ENCODE results near the gene GAA. TPM values are rescaled to one million over a fixed set of nuclear protein-coding genes. Genes with fewer than 3 reads are reported as not detected.
A peak's percentile ranks its signal among the peaks of the same experiment; 100 is the strongest.

GAA gene
- total RNA-seq, 3 donors from 2014 or later (not counting 1 experiment from before 2014, with no cell fraction given), result 28.5 to 35.8 (median 32.9) TPM

- H3K9me3 Mint-ChIP-seq, result no peaks in the 10 kb centered on the region
- H3K4me1 Mint-ChIP-seq, result peaks cover 15 to 19% of the 10 kb centered on the region in 2 donors
- no peak for TF ChIP-seq CTCF (IDR thresholded peaks at IDR 0.05)
- H3K27me3 Mint-ChIP-seq (ENCODE audit: low read depth in 2 of 2), result peaks cover 0 to 3% of the 10 kb centered on the region in 2 donors
- Histone ChIP-seq H3K4me3 (ENCODE audit: low read length) (no peak overlapping the region), H3K9me3 (ENCODE audit: control insufficient read depth, insufficient read depth, low read length) (no peaks in the 10 kb centered on the region), H3K36me3 (ENCODE audit: control insufficient read depth, insufficient read depth, low read length) (no peaks in the 10 kb centered on the region), H3K27ac (ENCODE audit: low read length) (no peak overlapping the region), H3K27me3 (ENCODE audit: control insufficient read depth, insufficient read depth, low read length) (no peaks in the 10 kb centered on the region), H3K4me1 (ENCODE audit: control insufficient read depth, insufficient read depth, low read length) (peaks cover 20% of the 10 kb centered on the region)
- intact Hi-C loops (cut with micrococcal nuclease), result no loop called here
- ATAC-seq (no peak), DNase-seq (no peak)
- peak overlapping the region; percentile 53 to 89 for H3K27ac Mint-ChIP-seq
- WGBS (ENCODE audit: insufficient coverage), result 89% methylated on average over 19 of the region's 19 CpGs
- no peaks in the 10 kb centered on the region for H3K36me3 Mint-ChIP-seq
- H3K4me3 Mint-ChIP-seq, result peak overlapping the region; percentile 60
Measured at GRCh38 chr17:80103449-80104085, 2.2 kb downstream of the GAA start.

- no peak overlapping the region for H3K27ac ChIP-seq (ENCODE audit: low read length)
- Mint-ChIP-seq H3K4me3 (no peak overlapping the region), H3K27me3 (ENCODE audit: low read depth in 2 of 2) (peaks cover 0 to 3% of the 10 kb centered on the region in 2 donors), H3K36me3 (no peaks in the 10 kb centered on the region), H3K4me1 (peaks cover 15 to 19% of the 10 kb centered on the region in 2 donors), H3K27ac (no peak overlapping the region), H3K9me3 (no peaks in the 10 kb centered on the region)
- no peaks in the 10 kb centered on the region for H3K36me3 ChIP-seq (ENCODE audit: control insufficient read depth, insufficient read depth, low read length)
- intact Hi-C loops (cut with micrococcal nuclease), result no loop called here
- no peaks in the 10 kb centered on the region for H3K27me3 ChIP-seq (ENCODE audit: control insufficient read depth, insufficient read depth, low read length)
- no peaks in the 10 kb centered on the region for H3K9me3 ChIP-seq (ENCODE audit: control insufficient read depth, insufficient read depth, low read length)
- DNase-seq (no peak), ATAC-seq (no peak)
- peaks cover 20% of the 10 kb centered on the region for H3K4me1 ChIP-seq (ENCODE audit: control insufficient read depth, insufficient read depth, low read length)
- 92% methylated on average over 26 of the region's 26 CpGs for WGBS (ENCODE audit: insufficient coverage)
- H3K4me3 ChIP-seq (ENCODE audit: low read length), result no peak overlapping the region
- TF ChIP-seq CTCF (IDR thresholded peaks at IDR 0.05), result no peak
Measured at GRCh38 chr17:80104321-80104955, 3.1 kb downstream of the GAA start.

GRCh38 chr17:80104956-80105375 lies 3.6 kb downstream of the GAA start:
- Histone ChIP-seq H3K27me3 (ENCODE audit: control insufficient read depth, insufficient read depth, low read length) (no peaks in the 10 kb centered on the region), H3K4me3 (ENCODE audit: low read length) (no peak overlapping the region), H3K9me3 (ENCODE audit: control insufficient read depth, insufficient read depth, low read length) (no peaks in the 10 kb centered on the region), H3K4me1 (ENCODE audit: control insufficient read depth, insufficient read depth, low read length) (peaks cover 20% of the 10 kb centered on the region), H3K36me3 (ENCODE audit: control insufficient read depth, insufficient read depth, low read length) (no peaks in the 10 kb centered on the region), H3K27ac (ENCODE audit: low read length) (no peak overlapping the region)
- intact Hi-C loops (cut with micrococcal nuclease), result no loop called here
- H3K27me3 Mint-ChIP-seq (ENCODE audit: low read depth in 2 of 2), result peaks cover 0 to 3% of the 10 kb centered on the region in 2 donors
- H3K4me3 Mint-ChIP-seq, result no peak overlapping the region
- no peak for DNase-seq
- 93% methylated on average over 18 of the region's 18 CpGs for WGBS (ENCODE audit: insufficient coverage)
- TF ChIP-seq CTCF (IDR thresholded peaks at IDR 0.05), result no peak
- no peak overlapping the region for H3K27ac Mint-ChIP-seq
- no peaks in the 10 kb centered on the region for H3K9me3 Mint-ChIP-seq
- ATAC-seq, result no peak
- no peaks in the 10 kb centered on the region for H3K36me3 Mint-ChIP-seq
- H3K4me1 Mint-ChIP-seq, result peaks cover 15 to 19% of the 10 kb centered on the region in 2 donors

Data from natural killer cell (primary cell).